AG04450 (cell line): Measurements from ENCODE around the gene SMIM32. TPM values are rescaled to one million over a fixed set of nuclear protein-coding genes. Genes with fewer than 3 reads are reported as not detected.

ENCODE experiments used
- CTCF ChIA-PET: fragments of 300-600, 350-600 bp; formaldehyde crosslinking; extraction: SDS; loops from one replicate; lab custom pipeline; 2022; ENCODE audit warnings: antibody characterized with exemption, inconsistent platforms; lab: Charles Lee
- POLR2A ChIA-PET: fragments of 350-600 bp; formaldehyde crosslinking; extraction: SDS; loops from one replicate; lab custom pipeline; 2021; ENCODE audit warnings: antibody characterized with exemption, inconsistent platforms; lab: Yijun Ruan, JAX
- DNase-seq: peaks from one replicate; pipeline ENCODE4 v3.0.0-alpha.2; 2011; ENCODE audit warnings: low read depth, low spot score
- H3K27ac ChIP-seq: one replicate; pipeline ENCODE4 v1.5.1; 2012; ENCODE audit warnings: low read depth, low read length, control low read depth
- H3K27me3 ChIP-seq: one replicate; pipeline ENCODE4 v1.6.0; 2012; ENCODE audit warnings: low read length; ENCODE audit not compliant: control insufficient read depth, insufficient read depth
- H3K4me3 ChIP-seq: 2 replicates; pipeline ENCODE4 v1.5.1; 2011; ENCODE audit warnings: mild to moderate bottlenecking, low read depth, low read length, control low read depth
- H3K9me3 ChIP-seq: 2 replicates; pipeline ENCODE4 v1.5.1; 2012; ENCODE audit warnings: low read length; ENCODE audit not compliant: control insufficient read depth, insufficient read depth
- CTCF ChIP-seq: IDR thresholded peaks from 2 replicates; pipeline ENCODE4 v1.5.1; 2011; ENCODE audit warnings: low read depth, low read length, control low read depth, inconsistent platforms
- polyA plus RNA-seq: library from polyadenylated mRNA; depleted of rRNA; stranded (reverse); fragments of >200 nt; gene quantifications from 2 replicates; pipeline ENCODE4 v1.2.3, GENCODE V29; 2011

SMIM32 gene
- polyA plus RNA-seq, 1 experiment: not detected

GRCh38 chr5:136235321-136235720 is 42.4 kb upstream of the SMIM32 start:
- no peak overlapping the region for H3K27ac ChIP-seq
- no peak for DNase-seq
- no peak for TF ChIP-seq CTCF
- CTCF ChIA-PET: interaction anchor here (0.6 to 1.9 kb wide), 4 partner anchors 14 to 168 kb away, joined by 3 to 6 read pairs (median 4); no protein-coding TSS in a partner anchor
- no peaks in the 10 kb centered on the region for H3K9me3 ChIP-seq
- no peak overlapping the region for H3K4me3 ChIP-seq
- POLR2A ChIA-PET: no interaction called here
- H3K27me3 ChIP-seq: peaks cover 3% of the 10 kb centered on the region

- DNase-seq: no peak
- CTCF ChIA-PET: interaction anchor here (1.2 to 1.5 kb wide), 2 partner anchors 17 to 20 kb away, joined by 3 to 7 read pairs; no protein-coding TSS in a partner anchor
- TF ChIP-seq CTCF: no peak
- POLR2A ChIA-PET: no interaction called here
- Histone ChIP-seq H3K4me3 (no peak overlapping the region), H3K9me3 (no peaks in the 10 kb centered on the region), H3K27ac (no peak overlapping the region), H3K27me3 (peaks cover 4% of the 10 kb centered on the region)
Measured at GRCh38 chr5:136232316-136232715, 39.4 kb upstream of the SMIM32 start.

- TF ChIP-seq CTCF: no peak
- peaks cover 11% of the 10 kb centered on the region for H3K27me3 ChIP-seq
- POLR2A ChIA-PET: no interaction called here
- CTCF ChIA-PET: interaction anchor here (1.4 kb wide), 1 partner anchor 20 kb away, joined by 6 read pairs; no protein-coding TSS in a partner anchor
- no peak overlapping the region for H3K27ac ChIP-seq
- H3K9me3 ChIP-seq: no peaks in the 10 kb centered on the region
- no peak for DNase-seq
- no peak overlapping the region for H3K4me3 ChIP-seq
Measured at GRCh38 chr5:136230176-136230575, 37.2 kb upstream of the SMIM32 start.

GRCh38 chr5:136228136-136228757 is 35.3 kb upstream of the SMIM32 start:
- Histone ChIP-seq H3K9me3 (no peaks in the 10 kb centered on the region), H3K4me3 (no peak overlapping the region), H3K27ac (no peak overlapping the region), H3K27me3 (peaks cover 13% of the 10 kb centered on the region)
- TF ChIP-seq CTCF: no peak
- ChIA-PET POLR2A (no interaction called here), CTCF (no interaction called here)
- no peak for DNase-seq

- no peak for TF ChIP-seq CTCF
- no peaks in the 10 kb centered on the region for H3K9me3 ChIP-seq
- CTCF ChIA-PET: interaction anchor here (1.8 kb wide), 1 partner anchor 15 kb away, joined by 4 read pairs; no protein-coding TSS in a partner anchor
- peaks cover 13% of the 10 kb centered on the region for H3K27me3 ChIP-seq
- no peak overlapping the region for H3K27ac ChIP-seq
- DNase-seq: no peak
- POLR2A ChIA-PET: no interaction called here
- H3K4me3 ChIP-seq: no peak overlapping the region
Measured at GRCh38 chr5:136226401-136226800, 33.4 kb upstream of the SMIM32 start.
